Gastrocnemius medialis (tissue), 4 donors: ENCODE results near the gene RHOV. TPM values are rescaled to one million over a fixed set of nuclear protein-coding genes. Genes with fewer than 3 reads are reported as not detected.

Source experiments
- ATAC-seq, 2 donors: fragments of 150-250 bp; one replicate each; pipeline ENCODE4 v1.9.1; 2016
- DNase-seq, 2 donors: peaks; one replicate each; pipeline ENCODE4 v3.0.0-alpha.2; 2019
- H3K27ac ChIP-seq, 4 donors: fragments of 200-600 bp; sonication (generic); 1 replicate in 1 of 4; 2 replicates in 3 of 4; pipeline ENCODE4 v1.5.1; 2016 to 2018; ENCODE audit warnings: mild to moderate bottlenecking in 2 of 4, moderate library complexity in 1 of 4
- H3K27me3 ChIP-seq, 3 donors: fragments of 200-600 bp; sonication (generic) in 2 of 3; 1 replicate in 1 of 3; 2 replicates in 2 of 3; pipeline versions ENCODE4 v1.5.1 to v1.6.0; 2016 to 2019; ENCODE audit warnings: mild to moderate bottlenecking in 1 of 3, moderate library complexity in 1 of 3
- H3K36me3 ChIP-seq, 2 donors: fragments of 200-600 bp; sonication (generic) in 1 of 2; one replicate each; pipeline ENCODE4 v1.5.1; 2017 to 2018
- H3K4me1 ChIP-seq, 2 donors: fragments of 200-600 bp; sonication (generic) in 1 of 2; one replicate each; pipeline ENCODE4 v1.5.1; 2016 to 2017; ENCODE audit warnings: mild to moderate bottlenecking in 2 of 2
- H3K4me3 ChIP-seq, 4 donors: fragments of 200-600 bp; sonication (generic) in 3 of 4; 1 replicate in 1 of 4; 2 replicates in 3 of 4; pipeline ENCODE4 v1.5.1; 2016 to 2019; ENCODE audit warnings: mild to moderate bottlenecking in 2 of 4
- H3K9me3 ChIP-seq, 3 donors: fragments of 200-600 bp; sonication (generic) in 2 of 3; 1 replicate in 1 of 3; 2 replicates in 2 of 3; pipeline ENCODE4 v1.5.1; 2016 to 2019
- CTCF ChIP-seq, 5 experiments: fragments of 450-650 bp in 3 of 5; fragments of 200-600 bp in 2 of 5; sonication (generic) in 2 of 5; IDR thresholded peaks in 4 of 5; conservative IDR thresholded peaks in 1 of 5; 1 replicate in 4 of 5; 2 replicates in 1 of 5; pipeline ENCODE4 v1.5.1; 2016 to 2019; ENCODE audit warnings: antibody characterized with exemption in 5 of 5, mild to moderate bottlenecking in 3 of 5, moderate library complexity in 3 of 5
- POLR2A ChIP-seq, 2 donors: fragments of 450-650 bp; IDR thresholded peaks; one replicate each; pipeline ENCODE4 v1.6.1; 2017; ENCODE audit warnings: antibody characterized with exemption in 2 of 2, mild to moderate bottlenecking in 2 of 2, moderate library complexity in 2 of 2
- in situ Hi-C, 4 donors: fragments of 200-750 bp; cut with MboI; loops; one replicate each; pipeline versions ENCODE4 v1.15.0 to v1.8.0; 2017; ENCODE audit warnings: low sequenced_read_pairs in 4 of 4
- intact Hi-C: fragments of 100-400 bp; cut with DNase I; formaldehyde crosslinking; loops from one replicate; pipeline ENCODE4 v1.15.1; 2023; ENCODE audit warnings: low total_unique reads
- total RNA-seq, 4 donors: library from RNA; depleted of rRNA; stranded (reverse); fragments of >200 nt; gene quantifications; one replicate each; pipeline versions ENCODE4 v1.1.0 to v1.2.3, GENCODE V29; 2016

RHOV gene
- total RNA-seq, 4 donors from 2014 or later, result not detected

DNA sequence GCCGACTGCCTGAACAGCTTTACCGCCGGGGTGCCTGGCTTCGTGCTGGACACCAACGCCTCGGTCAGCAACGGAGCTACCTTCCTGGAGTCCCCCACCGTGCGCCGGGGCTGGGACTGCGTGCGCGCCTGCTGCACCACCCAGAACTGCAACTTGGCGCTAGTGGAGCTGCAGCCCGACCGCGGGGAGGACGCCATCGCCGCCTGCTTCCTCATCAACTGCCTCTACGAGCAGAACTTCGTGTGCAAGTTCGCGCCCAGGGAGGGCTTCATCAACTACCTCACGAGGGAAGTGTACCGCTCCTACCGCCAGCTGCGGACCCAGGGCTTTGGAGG is 29.4 kb downstream of the RHOV start:
- DNase-seq (no peak), ATAC-seq (no peak)
- intact Hi-C loops (no loop called here), in situ Hi-C loops (no loop called here)
- Histone ChIP-seq H3K36me3 (no peaks in the 10 kb centered on the region), H3K27me3 (peaks cover 24 to 34% (median 29%) of the 10 kb centered on the region in 3 donors), H3K9me3 (no peaks in the 10 kb centered on the region), H3K27ac (no peak overlapping the region), H3K4me1 (peaks cover 0 to 13% of the 10 kb centered on the region in 2 donors), H3K4me3 (peak overlapping the region; percentile 27 to 52 (median 45))
- no peak for TF ChIP-seq CTCF (IDR thresholded peaks at IDR 0.05 in 4 of 5, conservative IDR thresholded peaks at IDR 0.05 in 1 of 5)
- no peak for TF ChIP-seq POLR2A (IDR thresholded peaks at IDR 0.05)

DNA sequence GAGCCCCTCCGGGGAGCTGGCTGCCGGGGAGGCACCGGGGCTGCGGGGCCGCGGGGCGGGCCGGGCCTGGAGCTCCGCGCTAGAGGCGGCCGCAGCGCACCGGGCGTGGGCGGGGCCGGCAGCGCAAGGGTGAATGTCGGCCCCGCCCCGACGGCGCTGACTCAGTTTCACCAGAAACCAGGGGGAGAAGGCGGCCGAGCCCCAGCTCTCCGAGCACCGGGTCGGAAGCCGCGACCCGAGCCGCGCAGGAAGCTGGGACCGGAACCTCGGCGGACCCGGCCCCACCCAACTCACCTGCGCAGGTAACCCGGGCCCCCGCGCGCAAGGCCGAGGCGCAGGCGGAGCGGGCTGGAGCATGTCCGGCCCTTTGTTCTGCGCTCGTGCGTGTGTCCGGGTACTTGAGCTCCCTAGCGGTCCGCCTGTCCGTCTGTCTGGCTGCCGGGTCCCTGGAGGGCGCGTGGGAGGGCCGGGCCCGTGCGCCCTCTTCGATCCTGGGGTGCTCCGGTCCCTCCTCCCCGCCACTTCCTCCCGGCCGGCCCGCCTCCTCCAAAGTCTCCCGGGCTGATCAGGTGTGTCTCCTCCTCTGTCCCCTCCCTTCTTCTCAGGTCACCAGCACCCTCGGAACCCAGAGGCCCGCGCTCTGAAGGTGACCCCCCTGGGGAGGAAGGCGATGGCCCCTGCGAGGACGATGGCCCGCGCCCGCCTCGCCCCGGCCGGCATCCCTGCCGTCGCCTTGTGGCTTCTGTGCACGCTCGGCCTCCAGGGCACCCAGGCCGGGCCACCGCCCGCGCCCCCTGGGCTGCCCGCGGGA is 29.9 kb downstream of the RHOV start, which contains the start of gene SPINT1:
Gene SPINT1, plus strand, starts transcription at position 164 of the 811 bp plus-strand sequence. Its CDS starts 507 bp downstream, at position 671.
- in situ Hi-C loops (no loop called here), intact Hi-C loops (no loop called here)
- H3K27ac ChIP-seq, result no peak within 1 kb of the TSS
- H3K27me3 ChIP-seq, result peaks cover 24 to 34% (median 29%) of the 10 kb centered on the region in 3 donors
- H3K36me3 ChIP-seq, result no peaks in the 10 kb centered on the region
- no peaks in the 10 kb centered on the region for H3K9me3 ChIP-seq
- H3K4me3 ChIP-seq, result peak within 1 kb of the TSS; percentile 27 to 52 (median 45)
- DNase-seq (no peak), ATAC-seq (no peak)
- peaks cover 0 to 13% of the 10 kb centered on the region in 2 donors for H3K4me1 ChIP-seq
- TF ChIP-seq POLR2A (IDR thresholded peaks at IDR 0.05) (no peak), CTCF (IDR thresholded peaks at IDR 0.05 in 4 of 5, conservative IDR thresholded peaks at IDR 0.05 in 1 of 5) (no peak)

GRCh38 chr15:40843261-40843884 is 30.7 kb downstream of the RHOV start:
- no peak for DNase-seq
- H3K9me3 ChIP-seq, result no peaks in the 10 kb centered on the region
- no peak overlapping the region for H3K27ac ChIP-seq
- TF ChIP-seq POLR2A (IDR thresholded peaks at IDR 0.05) (no peak), CTCF (IDR thresholded peaks at IDR 0.05 in 4 of 5, conservative IDR thresholded peaks at IDR 0.05 in 1 of 5) (no peak)
- intact Hi-C loops (no loop called here), in situ Hi-C loops (no loop called here)
- no peaks in the 10 kb centered on the region for H3K36me3 ChIP-seq
- peak overlapping the region in 3 of 4 donors; percentile 41 to 52 (median 49) for H3K4me3 ChIP-seq
- H3K27me3 ChIP-seq, result peaks cover 24 to 34% (median 29%) of the 10 kb centered on the region in 3 donors
- no peak for ATAC-seq
- H3K4me1 ChIP-seq, result peaks cover 0 to 13% of the 10 kb centered on the region in 2 donors

- peaks cover 24 to 34% (median 29%) of the 10 kb centered on the region in 3 donors for H3K27me3 ChIP-seq
These were observed 32.3 kb downstream of the RHOV start for GRCh38 chr15:40841741-40842140.

More at GRCh38 chr15:40841741-40842140, 32.3 kb downstream of the RHOV start:
- no peak overlapping the region for H3K27ac ChIP-seq
- TF ChIP-seq POLR2A (IDR thresholded peaks at IDR 0.05) (no peak), CTCF (IDR thresholded peaks at IDR 0.05 in 4 of 5, conservative IDR thresholded peaks at IDR 0.05 in 1 of 5) (no peak)
- no peak for DNase-seq
- H3K9me3 ChIP-seq, result no peaks in the 10 kb centered on the region
- no peak overlapping the region for H3K4me3 ChIP-seq
- peaks cover 0 to 13% of the 10 kb centered on the region in 2 donors for H3K4me1 ChIP-seq
- ATAC-seq, result no peak
- intact Hi-C loops, result no loop called here
- H3K36me3 ChIP-seq, result no peaks in the 10 kb centered on the region
- in situ Hi-C loops, result no loop called here
